Activated T-cell treated with anti-CD3 and anti-CD28 coated beads for 4 hours (primary cell): Measurements from ENCODE around the gene NF2.
"Not testable (repeated sequence)": the region's sequence is repeated elsewhere in the genome, so short reads cannot be mapped to it uniquely, and the experiment has no call there.

ENCODE experiments used
- DNase-seq: peaks from one replicate; pipeline ENCODE4 v3.0.0-alpha.2; 2020

NF2 gene

GRCh38 chr22:29597871-29598683 lies 5.4 kb upstream of the NF2 start:
- not testable (repeated sequence) for DNase-seq

DNA sequence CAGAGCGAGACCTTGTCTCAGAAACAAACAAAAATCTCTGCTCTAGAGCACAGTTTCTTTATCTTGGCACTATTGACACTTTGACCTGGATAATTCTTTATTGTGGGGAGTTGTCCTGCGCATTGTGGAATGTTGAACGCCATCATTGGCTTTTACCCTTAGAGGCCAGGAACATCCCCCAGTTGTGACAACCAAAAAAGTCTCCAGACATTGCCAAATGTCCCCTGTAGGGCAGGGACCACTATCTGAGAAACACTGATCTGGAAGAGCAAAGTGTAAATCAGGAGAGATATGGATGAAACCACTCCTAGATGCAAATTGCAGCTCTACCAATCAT lies 4.8 kb upstream of the NF2 start:
- no peak for DNase-seq

- DNase-seq: peak; percentile 16
Observed at GRCh38 chr22:29604076-29604360, 585 bp downstream of the NF2 start.

- no peak for DNase-seq
Observed at GRCh38 chr22:29605527-29605850, 2.1 kb downstream of the NF2 start.

DNA sequence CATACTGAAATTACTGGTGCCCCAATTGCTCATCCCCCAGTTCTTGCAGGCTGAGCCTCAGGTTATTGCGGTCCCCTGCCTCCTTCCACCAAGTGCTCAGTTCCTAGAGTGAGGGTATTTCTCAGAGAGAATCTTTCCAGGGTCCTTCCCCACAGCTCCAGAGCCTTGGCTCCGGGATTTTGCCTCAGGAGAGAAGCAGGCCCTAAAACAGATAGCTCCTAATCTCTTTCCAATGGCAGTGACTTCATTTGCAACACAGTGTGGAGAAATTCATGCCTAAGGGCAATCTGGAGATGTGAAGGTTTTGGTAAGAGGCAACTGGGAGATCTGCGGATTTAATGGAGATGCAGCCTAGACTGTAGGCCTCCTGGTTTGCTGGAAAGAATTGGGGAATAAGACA lies 2.9 kb downstream of the NF2 start:
- DNase-seq: no peak

GRCh38 chr22:29607426-29607825 lies 4.0 kb downstream of the NF2 start:
- no peak for DNase-seq

DNA sequence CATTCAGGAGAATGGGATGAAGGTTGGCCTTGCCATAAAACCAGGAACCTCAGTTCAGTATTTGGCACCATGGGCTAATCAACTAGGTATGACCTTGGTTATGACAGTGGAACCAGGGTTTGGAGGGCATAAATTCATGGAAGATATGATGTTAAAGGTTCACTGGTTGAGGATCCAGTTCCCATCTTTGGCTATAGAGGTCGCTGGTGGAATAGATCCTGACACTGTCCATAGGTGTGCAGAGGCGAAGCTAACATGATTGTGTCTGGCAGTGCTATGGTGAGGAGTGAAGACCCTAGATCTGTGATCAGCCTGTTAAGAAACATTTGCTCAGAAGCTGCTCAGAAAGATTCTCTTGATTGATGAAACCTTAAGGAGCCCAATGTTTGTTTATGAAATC lies 5.7 kb downstream of the NF2 start:
- DNase-seq: no peak

DNA sequence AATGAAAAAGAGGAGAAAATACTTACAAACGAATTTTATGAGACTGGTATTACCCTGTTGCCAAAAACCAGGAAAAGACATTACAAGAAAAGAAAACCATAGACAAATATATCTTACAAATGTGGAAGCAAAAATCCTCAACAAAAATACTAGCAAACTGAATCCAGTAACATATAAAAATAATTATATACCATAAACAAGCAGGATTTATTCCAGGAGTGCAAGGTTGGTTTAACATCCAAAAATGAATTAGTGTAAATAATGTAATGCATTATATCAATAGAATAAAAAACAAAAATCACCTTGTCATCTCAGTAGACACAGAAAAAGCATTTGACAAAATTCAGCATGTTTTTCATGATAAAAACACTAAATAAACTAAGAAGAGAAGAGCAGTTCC lies 7.3 kb downstream of the NF2 start:
- DNase-seq: no peak

DNA sequence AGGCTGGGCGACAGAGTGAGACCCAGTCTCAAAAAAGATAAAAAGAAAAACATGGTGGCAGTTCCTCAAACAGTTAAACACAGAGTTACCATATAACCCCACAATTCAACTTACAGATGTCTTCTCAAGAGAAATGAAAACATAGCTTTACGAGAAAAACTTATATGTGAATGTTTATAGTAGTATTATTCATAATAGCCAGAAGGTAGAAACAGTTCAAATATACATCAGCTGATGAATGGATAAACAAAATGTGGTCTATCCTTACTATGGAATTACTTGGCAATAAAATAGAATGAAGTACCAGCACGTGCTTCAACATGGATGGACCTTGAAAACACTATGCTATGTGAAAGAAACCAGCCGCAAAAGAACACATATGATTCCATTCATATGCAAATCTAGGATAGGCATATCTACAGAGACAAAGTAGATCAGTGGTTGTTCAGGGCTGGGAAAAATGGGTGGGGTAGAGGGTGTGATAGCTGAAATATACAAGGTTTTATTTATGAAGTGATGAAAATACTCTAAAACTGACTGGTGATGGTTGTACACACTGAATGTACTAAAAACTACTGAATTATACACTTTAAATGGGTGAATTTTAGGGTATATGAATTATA lies 12.4 kb downstream of the NF2 start:
- no peak for DNase-seq

DNA sequence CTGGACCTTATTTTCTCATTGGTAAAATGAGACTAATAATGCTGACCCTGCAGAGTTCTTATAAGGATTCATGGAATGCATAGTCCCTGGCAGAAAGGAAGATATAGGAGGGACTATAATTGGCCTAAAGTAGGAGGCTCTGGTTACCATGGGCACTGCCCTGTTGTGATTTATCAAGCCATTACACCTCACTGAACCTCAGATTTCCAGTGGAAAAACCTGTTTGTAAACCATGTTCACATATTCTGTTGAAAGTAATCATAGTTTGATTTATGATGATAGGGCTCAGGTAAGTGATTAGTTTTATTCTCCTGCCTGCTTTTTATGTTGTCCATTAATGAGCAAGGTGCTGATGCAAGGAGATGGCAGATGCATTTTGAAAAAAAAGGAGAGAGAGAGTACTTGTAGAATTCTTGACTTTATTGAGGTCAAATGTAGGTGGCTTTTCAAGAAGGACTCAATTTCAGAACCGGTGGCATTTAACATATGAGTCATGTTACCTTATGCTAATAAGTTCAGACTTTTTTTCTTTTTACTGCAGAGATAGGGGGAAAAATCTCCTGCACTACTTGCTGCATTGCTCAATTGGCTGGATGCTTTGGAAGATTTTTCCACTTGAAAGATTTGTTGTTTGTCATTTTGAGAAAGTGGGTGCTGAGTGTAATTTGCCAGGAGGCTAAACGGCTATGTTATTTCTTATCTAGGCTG lies 14.6 kb downstream of the NF2 start:
- DNase-seq: no peak

GRCh38 chr22:29621761-29622526 lies 18.5 kb downstream of the NF2 start:
- no peak for DNase-seq

DNA sequence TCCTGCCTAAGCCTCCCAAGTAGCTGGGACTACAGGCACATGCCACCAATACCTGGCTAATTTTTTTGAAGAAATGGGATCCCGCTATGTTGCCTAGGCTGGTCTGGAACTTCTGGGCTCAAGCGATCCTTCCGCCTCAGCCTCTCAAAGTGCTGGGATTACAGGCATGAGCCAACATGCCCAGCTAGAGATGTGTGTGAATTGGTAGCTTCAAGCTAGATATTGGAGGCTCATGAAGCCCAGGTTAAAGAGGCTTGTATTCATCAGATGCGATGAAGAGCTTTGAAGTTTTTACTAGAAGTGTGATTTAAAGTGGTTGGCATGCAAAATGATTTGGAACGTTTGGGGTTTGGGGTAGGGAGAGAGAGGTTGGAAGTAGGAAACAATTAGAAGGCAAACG lies 19.6 kb downstream of the NF2 start:
- DNase-seq: no peak

DNA sequence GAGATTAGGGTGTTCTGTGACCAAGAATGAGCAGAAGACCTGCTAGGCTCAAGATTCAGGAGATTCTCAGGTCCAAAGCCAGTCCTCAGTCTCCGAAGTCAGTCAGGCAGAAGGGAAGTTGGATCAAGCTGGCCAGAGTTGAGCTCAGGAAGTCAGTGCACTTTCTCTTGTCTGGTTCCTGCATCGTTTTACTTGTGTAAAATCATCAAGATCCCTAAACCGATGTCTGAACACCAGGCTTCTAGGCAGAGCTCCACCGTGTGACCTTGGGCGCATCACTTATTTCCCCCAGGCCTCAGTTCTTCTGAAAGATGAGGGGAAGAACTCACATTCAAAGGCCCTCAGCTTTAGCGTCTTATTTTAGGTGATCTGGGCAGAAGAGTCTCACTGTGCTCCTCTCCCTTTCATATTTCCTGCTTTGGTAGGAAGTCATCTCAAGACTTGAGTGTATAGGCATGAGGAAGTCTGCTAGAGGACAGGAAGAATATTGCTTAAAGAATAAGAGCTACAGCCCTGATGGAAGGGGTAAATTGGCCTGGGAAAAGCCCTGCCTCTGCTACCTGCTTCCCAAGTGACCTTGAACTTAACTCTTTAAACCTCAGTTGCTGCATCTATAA lies 20.2 kb downstream of the NF2 start:
- no peak for DNase-seq

DNA sequence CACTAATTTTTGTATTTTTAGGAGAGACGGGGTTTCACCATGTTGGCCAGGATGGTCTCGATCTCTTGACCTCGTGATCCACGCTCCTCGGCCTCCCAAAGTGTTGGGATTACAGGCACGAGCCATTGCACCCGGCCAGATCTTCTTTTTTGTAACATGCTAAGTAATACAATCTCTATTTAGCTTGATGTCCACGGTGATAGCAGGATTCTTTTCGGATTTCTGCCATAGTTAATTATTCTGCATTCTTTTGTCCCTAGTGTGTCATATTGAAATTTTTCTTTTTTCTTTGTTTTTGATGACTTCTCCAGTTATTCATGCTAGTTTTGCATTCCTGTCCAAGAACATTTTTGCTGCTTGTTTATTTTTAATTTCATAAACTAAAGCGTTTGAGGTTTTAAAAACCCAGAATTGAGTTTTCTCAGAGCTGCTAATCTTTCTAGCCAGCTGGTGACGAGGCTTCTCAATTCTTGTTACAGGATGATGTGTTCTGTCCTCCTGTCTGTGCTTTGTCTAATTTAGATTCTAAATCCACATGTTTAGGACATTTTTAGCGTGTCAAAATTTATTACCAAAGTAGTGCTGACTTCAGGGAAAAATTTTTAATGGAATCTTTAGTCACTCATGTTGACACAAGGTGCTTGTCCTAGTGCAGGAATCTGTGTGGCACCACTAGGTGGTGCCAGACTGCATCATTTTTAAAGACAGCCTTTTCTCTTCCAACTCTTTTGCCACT lies 21.8 kb downstream of the NF2 start:
- peak; percentile 14 for DNase-seq

DNA sequence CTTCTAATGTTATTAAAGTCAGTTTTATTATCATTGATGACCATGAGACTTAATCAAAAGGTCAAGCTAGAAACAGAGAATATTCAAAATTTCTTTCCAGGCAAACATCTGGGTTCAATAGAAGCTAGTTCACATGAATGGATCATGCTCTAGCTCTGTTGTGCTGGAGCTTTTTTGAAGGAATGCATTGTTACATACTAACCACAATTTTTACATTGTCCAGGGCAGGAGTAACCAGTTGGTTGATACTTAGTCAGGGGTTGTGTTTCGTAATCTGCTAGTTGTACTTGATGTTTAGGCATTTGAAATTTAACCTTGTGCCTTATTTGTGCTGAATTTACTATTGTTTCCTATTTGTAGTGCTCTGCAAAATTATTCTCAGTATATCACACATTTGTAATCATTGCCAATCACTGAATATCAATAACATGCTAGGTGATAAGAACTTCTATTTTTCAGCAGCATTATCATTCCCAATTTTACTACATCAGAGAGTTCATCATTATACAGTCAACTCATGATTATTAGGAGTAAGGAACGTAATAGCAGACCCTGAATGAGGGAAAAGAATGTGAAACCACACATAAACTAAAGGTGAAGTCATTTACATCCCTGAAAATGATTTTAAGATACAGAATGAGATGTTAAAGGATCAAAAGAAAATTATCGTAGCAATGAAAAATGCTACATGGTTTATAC lies 23.2 kb downstream of the NF2 start:
- DNase-seq: no peak

DNA sequence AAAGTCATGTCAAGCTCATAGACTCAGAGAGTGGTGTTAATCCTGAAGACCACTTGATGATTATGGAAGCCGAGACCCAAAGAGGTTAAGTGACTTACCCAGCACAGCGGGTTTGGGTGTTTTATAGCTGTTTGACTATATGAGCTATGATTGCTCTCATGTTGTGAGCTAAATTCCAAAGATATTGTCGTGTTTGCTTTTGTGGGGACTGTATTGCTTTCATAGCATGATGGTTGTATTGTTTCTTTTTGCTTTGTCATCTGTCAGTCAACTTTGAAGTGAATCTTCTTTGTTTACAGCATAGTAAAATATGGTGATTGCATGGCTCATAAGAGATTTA lies 23.7 kb downstream of the NF2 start:
- DNase-seq: no peak

GRCh38 chr22:29628996-29629902 lies 25.8 kb downstream of the NF2 start:
- DNase-seq: no peak

GRCh38 chr22:29629903-29630516 lies 26.6 kb downstream of the NF2 start:
- DNase-seq: no peak

GRCh38 chr22:29630987-29631386 lies 27.6 kb downstream of the NF2 start:
- no peak for DNase-seq

- no peak for DNase-seq
Observed at GRCh38 chr22:29631725-29632124, 28.3 kb downstream of the NF2 start.

DNA sequence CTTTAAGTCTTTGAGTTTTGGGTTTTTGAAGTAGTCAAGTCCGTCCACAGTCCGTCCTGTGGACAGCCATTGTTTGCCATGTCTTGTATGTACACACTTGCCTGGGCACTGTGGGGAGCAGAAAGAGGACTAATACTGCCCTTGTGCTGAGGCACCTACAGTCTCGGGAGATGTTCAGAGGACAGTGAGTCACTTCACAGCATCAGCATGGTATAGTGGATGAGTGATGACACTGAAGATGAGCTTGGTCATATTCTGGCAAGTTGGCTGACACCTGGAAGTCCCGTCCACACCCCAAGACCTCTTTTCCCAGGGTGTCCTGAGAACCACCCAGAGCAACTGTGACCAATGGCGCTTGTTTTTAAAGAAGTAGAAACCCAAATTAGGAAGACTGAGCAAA lies 29.2 kb downstream of the NF2 start:
- no peak for DNase-seq
